Liver (tissue), 9 donors: Measurements from ENCODE around the gene CARD14. TPM values are rescaled to one million over a fixed set of nuclear protein-coding genes. Genes with fewer than 3 reads are reported as not detected.

ENCODE experiments used
- DNase-seq: peaks from one replicate; pipeline ENCODE4 v3.0.0-alpha.2; 2017; ENCODE audit warnings: low spot score
- H3K27ac ChIP-seq, 2 donors: one replicate each; pipeline ENCODE4 v1.7.0; 2013; ENCODE audit warnings: inconsistent platforms in 2 of 2, low read length in 2 of 2, control low read depth in 1 of 2, low read depth in 1 of 2, mild to moderate bottlenecking in 1 of 2
- H3K27me3 ChIP-seq, 4 donors: one replicate each; pipeline versions ENCODE4 v1.6.1 to v1.7.0; 2013; ENCODE audit warnings: low read length in 3 of 4, inconsistent platforms in 1 of 4, mild to moderate bottlenecking in 1 of 4, moderate library complexity in 1 of 4; ENCODE audit not compliant: control insufficient read depth in 4 of 4, insufficient read depth in 4 of 4
- H3K36me3 ChIP-seq, 4 donors: one replicate each; pipeline versions ENCODE4 v1.6.1 to v1.7.0; 2013; ENCODE audit warnings: low read length in 3 of 4, mild to moderate bottlenecking in 3 of 4, low read depth in 1 of 4, moderate library complexity in 1 of 4; ENCODE audit not compliant: control insufficient read depth in 4 of 4, insufficient read depth in 3 of 4
- H3K4me1 ChIP-seq, 4 donors: one replicate each; pipeline versions ENCODE4 v1.6.1 to v1.7.0; 2013; ENCODE audit warnings: low read length in 3 of 4, mild to moderate bottlenecking in 3 of 4, moderate library complexity in 1 of 4; ENCODE audit not compliant: control insufficient read depth in 4 of 4, insufficient read depth in 4 of 4
- H3K4me3 ChIP-seq, 3 donors: one replicate each; pipeline versions ENCODE4 v1.6.1 to v1.7.0; 2013; ENCODE audit warnings: low read length in 3 of 3, control low read depth in 1 of 3, low read depth in 1 of 3, mild to moderate bottlenecking in 1 of 3
- H3K9ac ChIP-seq, 2 donors: one replicate each; pipeline ENCODE4 v1.7.0; 2013; ENCODE audit warnings: low read length in 2 of 2, mild to moderate bottlenecking in 2 of 2, moderate library complexity in 2 of 2, control low read depth in 1 of 2, low read depth in 1 of 2
- H3K9me3 ChIP-seq, 4 donors: one replicate each; pipeline versions ENCODE4 v1.6.1 to v1.7.0; 2013; ENCODE audit warnings: low read length in 3 of 4; ENCODE audit not compliant: control insufficient read depth in 4 of 4
- EGR1 ChIP-seq, 2 donors: IDR thresholded peaks; 2 replicates each; pipeline ENCODE4 v1.6.1; 2016 to 2018; ENCODE audit warnings: antibody characterized with exemption in 2 of 2, low read depth in 2 of 2
- FOXA1 ChIP-seq: IDR thresholded peaks from 2 replicates; pipeline ENCODE4 v1.6.1; 2016; ENCODE audit warnings: antibody characterized with exemption
- FOXA2 ChIP-seq: IDR thresholded peaks from 2 replicates; pipeline ENCODE4 v1.6.1; 2016; ENCODE audit warnings: antibody characterized with exemption
- GABPA ChIP-seq, 2 donors: IDR thresholded peaks in 1 of 2; conservative IDR thresholded peaks in 1 of 2; 2 replicates each; pipeline ENCODE4 v1.6.1; 2016; ENCODE audit warnings: antibody characterized with exemption in 2 of 2, mild to moderate bottlenecking in 1 of 2, moderate library complexity in 1 of 2
- HNF4A ChIP-seq, 2 donors: conservative IDR thresholded peaks; 2 replicates each; pipeline ENCODE4 v1.6.1; 2016; ENCODE audit warnings: antibody characterized with exemption in 2 of 2, mild to moderate bottlenecking in 2 of 2
- HNF4G ChIP-seq: IDR thresholded peaks from 2 replicates; pipeline ENCODE4 v1.6.1; 2016; ENCODE audit warnings: antibody characterized with exemption
- JUND ChIP-seq, 2 donors: IDR thresholded peaks; 2 replicates each; pipeline ENCODE4 v1.6.1; 2016; ENCODE audit warnings: antibody characterized with exemption in 2 of 2
- RAD21 ChIP-seq, 2 donors: IDR thresholded peaks; 2 replicates each; pipeline ENCODE4 v1.6.1; 2016; ENCODE audit warnings: antibody characterized with exemption in 2 of 2, mild to moderate bottlenecking in 2 of 2
- RXRA ChIP-seq, 2 donors: IDR thresholded peaks; 2 replicates each; pipeline ENCODE4 v1.6.1; 2017 to 2018; ENCODE audit warnings: antibody characterized with exemption in 2 of 2, mild to moderate bottlenecking in 1 of 2
- SP1 ChIP-seq: IDR thresholded peaks from 2 replicates; pipeline ENCODE4 v1.6.1; 2018; ENCODE audit warnings: antibody characterized with exemption, mild to moderate bottlenecking
- TAF1 ChIP-seq: conservative IDR thresholded peaks from 2 replicates; pipeline ENCODE4 v1.6.1; 2016; ENCODE audit warnings: antibody characterized with exemption, mild to moderate bottlenecking
- WGBS: extraction: QIAGEN DNeasy Blood & Tissue Kit; methylation state at CpG from one replicate; pipeline ENCODE4 v1.1.7; 2013; 5-methylcytosine and 5-hydroxymethylcytosine counted together
- polyA plus RNA-seq, 2 donors: library from polyadenylated mRNA; stranded (reverse) in 1 of 2; unstranded in 1 of 2; fragments of 200-250 nt in 1 of 2; fragments of >200 nt in 1 of 2; fragmentation: Nextera tagmentation in 1 of 2; extraction: Ambion mirVana in 1 of 2; gene quantifications; one replicate each; pipeline versions ENCODE4 v1.2.1 to v1.2.3, GENCODE V29; 2013 to 2015
- total RNA-seq, 2 donors: library from RNA; depleted of rRNA; stranded (reverse); fragments of >200 nt; gene quantifications; one replicate each; pipeline ENCODE4 v1.2.3, GENCODE V29; 2014
- TF ChIP-seq, protein P1 (sequence below): fragments of 150-350 bp; IDR thresholded peaks from 2 replicates; pipeline ENCODE4 v1.5.1; 2017; ENCODE audit warnings: improper control_type of control experiment, low read depth, low read length; ENCODE audit not compliant: missing input control
- TF ChIP-seq, protein P2 (sequence below): IDR thresholded peaks from 2 replicates; pipeline ENCODE4 v1.6.1; 2016; ENCODE audit warnings: antibody characterized with exemption
- TF ChIP-seq, protein P3 (sequence below): IDR thresholded peaks from 2 replicates; pipeline ENCODE4 v1.6.1; 2016; ENCODE audit warnings: antibody characterized with exemption, mild to moderate bottlenecking
- TF ChIP-seq, protein P4 (sequence below): IDR thresholded peaks from 2 replicates; pipeline ENCODE4 v1.6.1; 2016; ENCODE audit warnings: antibody characterized with exemption
- TF ChIP-seq, protein P5 (sequence below): IDR thresholded peaks from 2 replicates; pipeline ENCODE4 v1.6.1; 2016; ENCODE audit warnings: antibody characterized with exemption
- donor health status: healthy.
- donor health status: healthy.
- donor health status: healthy.
- donor health status: healthy.
- donor health status: healthy.

The CARD14 gene
- total and polyA plus RNA-seq, 4 donors, result 0.07 to 0.70 (median 0.29) TPM

DNA sequence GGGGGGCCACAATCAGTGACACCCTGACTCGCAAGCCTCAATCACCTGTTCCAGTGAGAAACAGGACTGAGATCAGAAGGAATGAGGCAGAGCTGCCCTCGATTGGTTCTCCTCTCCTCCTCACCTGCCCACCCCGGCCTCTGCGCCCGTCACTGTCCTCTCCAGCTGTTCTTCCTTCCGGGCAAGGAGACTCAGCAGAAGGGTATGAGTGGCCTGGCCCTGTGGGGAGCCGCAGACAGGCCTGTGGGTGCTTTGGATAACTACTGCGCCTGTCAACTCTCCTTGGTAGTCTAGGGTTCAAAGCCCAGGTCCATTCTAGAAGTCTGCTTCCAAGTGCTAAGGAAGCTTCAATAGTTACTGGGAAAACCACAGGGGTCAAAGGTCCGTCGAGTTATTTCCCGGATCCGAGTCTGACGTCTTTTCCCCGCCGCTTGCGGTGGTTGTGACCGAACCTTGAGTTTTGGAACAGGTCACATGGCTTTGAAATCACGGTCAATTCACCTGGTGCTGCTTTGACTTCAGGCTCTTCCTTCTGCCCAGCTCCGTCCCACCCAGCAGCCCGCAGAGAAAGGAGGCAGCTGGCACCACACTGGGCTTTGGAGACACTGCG is 8.3 kb downstream of the CARD14 start:
- Histone ChIP-seq H3K27ac (no peak overlapping the region), H3K9ac (no peak overlapping the region), H3K36me3 (no peaks in the 10 kb centered on the region), H3K9me3 (no peaks in the 10 kb centered on the region), H3K4me3 (no peak overlapping the region), H3K27me3 (no peaks in the 10 kb centered on the region), H3K4me1 (no peaks in the 10 kb centered on the region)
- WGBS, result 86% methylated on average over 21 of the region's 21 CpGs
- TF ChIP-seq, protein P1, sequence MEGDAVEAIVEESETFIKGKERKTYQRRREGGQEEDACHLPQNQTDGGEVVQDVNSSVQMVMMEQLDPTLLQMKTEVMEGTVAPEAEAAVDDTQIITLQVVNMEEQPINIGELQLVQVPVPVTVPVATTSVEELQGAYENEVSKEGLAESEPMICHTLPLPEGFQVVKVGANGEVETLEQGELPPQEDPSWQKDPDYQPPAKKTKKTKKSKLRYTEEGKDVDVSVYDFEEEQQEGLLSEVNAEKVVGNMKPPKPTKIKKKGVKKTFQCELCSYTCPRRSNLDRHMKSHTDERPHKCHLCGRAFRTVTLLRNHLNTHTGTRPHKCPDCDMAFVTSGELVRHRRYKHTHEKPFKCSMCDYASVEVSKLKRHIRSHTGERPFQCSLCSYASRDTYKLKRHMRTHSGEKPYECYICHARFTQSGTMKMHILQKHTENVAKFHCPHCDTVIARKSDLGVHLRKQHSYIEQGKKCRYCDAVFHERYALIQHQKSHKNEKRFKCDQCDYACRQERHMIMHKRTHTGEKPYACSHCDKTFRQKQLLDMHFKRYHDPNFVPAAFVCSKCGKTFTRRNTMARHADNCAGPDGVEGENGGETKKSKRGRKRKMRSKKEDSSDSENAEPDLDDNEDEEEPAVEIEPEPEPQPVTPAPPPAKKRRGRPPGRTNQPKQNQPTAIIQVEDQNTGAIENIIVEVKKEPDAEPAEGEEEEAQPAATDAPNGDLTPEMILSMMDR, result no peak
- TF ChIP-seq GABPA (IDR thresholded peaks at IDR 0.05 in 1 of 2, conservative IDR thresholded peaks at IDR 0.05 in 1 of 2), result no peak
- no peak for TF ChIP-seq RAD21 (IDR thresholded peaks at IDR 0.05)
- no peak for TF ChIP-seq SP1
- TF ChIP-seq EGR1 (IDR thresholded peaks at IDR 0.05; ENCODE audit: low read depth in 2 of 2), result no peak
- no peak for TF ChIP-seq HNF4A (conservative IDR thresholded peaks at IDR 0.05)
- TF ChIP-seq RXRA (IDR thresholded peaks at IDR 0.05), result no peak
- TF ChIP-seq, protein P2, sequence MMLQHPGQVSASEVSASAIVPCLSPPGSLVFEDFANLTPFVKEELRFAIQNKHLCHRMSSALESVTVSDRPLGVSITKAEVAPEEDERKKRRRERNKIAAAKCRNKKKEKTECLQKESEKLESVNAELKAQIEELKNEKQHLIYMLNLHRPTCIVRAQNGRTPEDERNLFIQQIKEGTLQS, result no peak
- TF ChIP-seq FOXA2, result no peak
- TF ChIP-seq, protein P3, sequence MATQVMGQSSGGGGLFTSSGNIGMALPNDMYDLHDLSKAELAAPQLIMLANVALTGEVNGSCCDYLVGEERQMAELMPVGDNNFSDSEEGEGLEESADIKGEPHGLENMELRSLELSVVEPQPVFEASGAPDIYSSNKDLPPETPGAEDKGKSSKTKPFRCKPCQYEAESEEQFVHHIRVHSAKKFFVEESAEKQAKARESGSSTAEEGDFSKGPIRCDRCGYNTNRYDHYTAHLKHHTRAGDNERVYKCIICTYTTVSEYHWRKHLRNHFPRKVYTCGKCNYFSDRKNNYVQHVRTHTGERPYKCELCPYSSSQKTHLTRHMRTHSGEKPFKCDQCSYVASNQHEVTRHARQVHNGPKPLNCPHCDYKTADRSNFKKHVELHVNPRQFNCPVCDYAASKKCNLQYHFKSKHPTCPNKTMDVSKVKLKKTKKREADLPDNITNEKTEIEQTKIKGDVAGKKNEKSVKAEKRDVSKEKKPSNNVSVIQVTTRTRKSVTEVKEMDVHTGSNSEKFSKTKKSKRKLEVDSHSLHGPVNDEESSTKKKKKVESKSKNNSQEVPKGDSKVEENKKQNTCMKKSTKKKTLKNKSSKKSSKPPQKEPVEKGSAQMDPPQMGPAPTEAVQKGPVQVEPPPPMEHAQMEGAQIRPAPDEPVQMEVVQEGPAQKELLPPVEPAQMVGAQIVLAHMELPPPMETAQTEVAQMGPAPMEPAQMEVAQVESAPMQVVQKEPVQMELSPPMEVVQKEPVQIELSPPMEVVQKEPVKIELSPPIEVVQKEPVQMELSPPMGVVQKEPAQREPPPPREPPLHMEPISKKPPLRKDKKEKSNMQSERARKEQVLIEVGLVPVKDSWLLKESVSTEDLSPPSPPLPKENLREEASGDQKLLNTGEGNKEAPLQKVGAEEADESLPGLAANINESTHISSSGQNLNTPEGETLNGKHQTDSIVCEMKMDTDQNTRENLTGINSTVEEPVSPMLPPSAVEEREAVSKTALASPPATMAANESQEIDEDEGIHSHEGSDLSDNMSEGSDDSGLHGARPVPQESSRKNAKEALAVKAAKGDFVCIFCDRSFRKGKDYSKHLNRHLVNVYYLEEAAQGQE, result no peak
- TF ChIP-seq, protein P4, sequence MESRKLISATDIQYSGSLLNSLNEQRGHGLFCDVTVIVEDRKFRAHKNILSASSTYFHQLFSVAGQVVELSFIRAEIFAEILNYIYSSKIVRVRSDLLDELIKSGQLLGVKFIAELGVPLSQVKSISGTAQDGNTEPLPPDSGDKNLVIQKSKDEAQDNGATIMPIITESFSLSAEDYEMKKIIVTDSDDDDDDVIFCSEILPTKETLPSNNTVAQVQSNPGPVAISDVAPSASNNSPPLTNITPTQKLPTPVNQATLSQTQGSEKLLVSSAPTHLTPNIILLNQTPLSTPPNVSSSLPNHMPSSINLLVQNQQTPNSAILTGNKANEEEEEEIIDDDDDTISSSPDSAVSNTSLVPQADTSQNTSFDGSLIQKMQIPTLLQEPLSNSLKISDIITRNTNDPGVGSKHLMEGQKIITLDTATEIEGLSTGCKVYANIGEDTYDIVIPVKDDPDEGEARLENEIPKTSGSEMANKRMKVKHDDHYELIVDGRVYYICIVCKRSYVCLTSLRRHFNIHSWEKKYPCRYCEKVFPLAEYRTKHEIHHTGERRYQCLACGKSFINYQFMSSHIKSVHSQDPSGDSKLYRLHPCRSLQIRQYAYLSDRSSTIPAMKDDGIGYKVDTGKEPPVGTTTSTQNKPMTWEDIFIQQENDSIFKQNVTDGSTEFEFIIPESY, result no peak
- TF ChIP-seq HNF4G, result no peak
- TF ChIP-seq JUND (IDR thresholded peaks at IDR 0.05), result no peak
- TF ChIP-seq, protein P5, sequence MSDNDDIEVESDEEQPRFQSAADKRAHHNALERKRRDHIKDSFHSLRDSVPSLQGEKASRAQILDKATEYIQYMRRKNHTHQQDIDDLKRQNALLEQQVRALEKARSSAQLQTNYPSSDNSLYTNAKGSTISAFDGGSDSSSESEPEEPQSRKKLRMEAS, result no peak
- TF ChIP-seq TAF1, result no peak
- TF ChIP-seq FOXA1, result no peak
- no peak for DNase-seq
